HG03060 (cell line): ENCODE measurements around the gene USB1.

Experiments
- ATAC-seq: cut with Tn5 transposase; IDR thresholded peaks from one replicate; pipeline ENCODE4 v1.9.1; 2021; ENCODE audit warnings: low read depth, moderate number of reproducible peaks; ENCODE audit not compliant: unreplicated experiment

The USB1 gene

DNA sequence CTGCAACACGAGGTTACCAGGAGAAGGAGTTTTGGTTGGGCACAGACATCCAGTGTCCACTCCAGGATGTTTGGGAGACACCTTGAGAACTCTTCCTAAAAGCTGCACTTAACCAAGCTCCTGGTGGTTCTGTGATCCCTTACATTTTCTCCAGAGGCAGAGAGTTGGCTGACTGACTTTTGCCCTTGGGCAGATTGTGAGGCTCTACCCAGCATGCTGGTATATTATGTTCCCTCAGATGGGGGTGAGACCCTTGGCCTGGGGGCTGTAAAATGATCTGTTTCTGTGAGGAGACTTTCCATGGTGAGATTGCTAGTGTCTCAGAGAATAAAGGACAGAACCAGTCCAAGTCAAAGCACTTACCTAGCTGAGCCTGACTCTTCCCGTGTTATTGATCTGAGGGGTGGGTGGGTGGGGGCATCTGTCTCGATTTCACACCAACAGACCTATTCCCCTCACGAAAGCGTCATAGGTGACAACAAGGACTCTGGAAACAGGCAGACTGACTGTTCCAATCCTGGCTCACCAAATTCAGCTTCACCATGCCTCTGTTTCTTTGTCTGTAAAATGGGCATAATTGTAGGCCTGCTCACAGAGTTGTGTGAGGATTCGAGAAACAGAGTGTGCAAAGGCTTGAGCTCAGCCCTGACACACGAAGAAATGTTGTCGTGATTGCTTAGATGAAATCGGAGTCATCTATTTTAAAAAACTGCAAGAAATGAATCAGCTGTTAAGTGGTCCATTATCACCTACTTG lies 12.2 kb downstream of the USB1 start:
- ATAC-seq, result no peak

DNA sequence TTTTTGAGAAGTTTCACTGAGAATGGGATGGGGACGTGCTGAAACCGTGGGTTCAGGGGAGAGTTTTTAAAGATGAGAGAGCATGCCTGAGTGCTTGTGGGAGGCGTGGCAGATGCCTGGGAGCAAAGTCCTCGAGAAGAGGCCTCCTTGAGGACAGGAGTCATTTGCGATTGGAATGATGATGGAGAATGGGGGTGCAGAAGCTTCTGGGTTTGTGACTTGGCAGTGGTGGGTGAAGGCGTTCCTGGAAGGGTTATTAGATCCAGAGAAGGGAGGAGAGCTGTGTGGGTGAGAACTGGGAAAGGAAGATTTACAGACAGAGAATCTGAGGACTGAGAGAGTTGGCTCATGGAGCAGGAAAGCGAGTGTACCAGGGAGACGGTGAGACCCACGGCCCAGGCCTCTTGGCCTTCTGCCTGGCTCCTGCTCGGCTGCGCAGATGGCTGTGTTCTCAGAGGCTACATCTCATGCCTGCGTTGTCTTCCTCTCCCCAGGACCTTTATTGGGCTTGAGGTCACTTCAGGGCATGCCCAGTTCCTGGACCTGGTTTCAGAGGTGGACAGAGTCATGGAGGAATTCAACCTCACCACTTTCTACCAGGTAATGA lies 15.7 kb downstream of the USB1 start:
- ATAC-seq, result no peak

GRCh38 chr16:58018803-58019202 lies 17.6 kb downstream of the USB1 start:
- no peak for ATAC-seq

DNA sequence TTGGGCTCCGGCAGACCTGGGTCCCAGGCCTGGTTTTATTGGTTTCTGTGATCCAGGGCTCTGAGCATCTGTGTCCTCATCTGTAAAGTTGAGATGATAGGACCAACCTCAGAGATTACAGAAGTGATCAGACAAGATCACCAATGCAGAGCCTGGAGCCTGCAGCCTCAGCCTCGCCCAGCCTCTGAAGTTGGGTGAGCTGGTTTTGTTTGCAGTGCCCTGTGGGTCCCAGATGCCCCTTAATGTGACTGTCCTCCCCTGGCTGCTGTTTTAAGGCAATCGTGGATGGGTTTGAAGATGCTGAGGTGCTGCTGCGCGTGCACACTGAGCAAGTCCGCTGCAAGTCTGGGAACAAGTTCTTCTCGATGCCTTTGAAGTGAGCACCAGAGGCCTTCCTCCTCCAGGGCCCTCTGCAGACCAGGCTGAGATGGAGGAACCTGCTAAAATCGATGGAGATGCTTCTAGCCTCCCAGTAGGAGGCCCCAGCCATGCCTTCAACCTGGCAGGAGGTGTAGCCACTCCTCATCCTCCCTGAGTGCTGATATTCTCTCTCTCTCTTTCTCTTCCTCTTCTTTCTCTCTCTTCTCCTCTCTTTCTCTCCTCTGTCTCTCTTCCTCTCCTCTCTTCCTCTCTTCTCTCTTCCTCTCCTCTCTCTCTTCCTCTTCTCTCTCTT lies 18.8 kb downstream of the USB1 start:
- no peak for ATAC-seq

GRCh38 chr16:58020628-58021521 lies 19.7 kb downstream of the USB1 start:
- ATAC-seq, result no peak

DNA sequence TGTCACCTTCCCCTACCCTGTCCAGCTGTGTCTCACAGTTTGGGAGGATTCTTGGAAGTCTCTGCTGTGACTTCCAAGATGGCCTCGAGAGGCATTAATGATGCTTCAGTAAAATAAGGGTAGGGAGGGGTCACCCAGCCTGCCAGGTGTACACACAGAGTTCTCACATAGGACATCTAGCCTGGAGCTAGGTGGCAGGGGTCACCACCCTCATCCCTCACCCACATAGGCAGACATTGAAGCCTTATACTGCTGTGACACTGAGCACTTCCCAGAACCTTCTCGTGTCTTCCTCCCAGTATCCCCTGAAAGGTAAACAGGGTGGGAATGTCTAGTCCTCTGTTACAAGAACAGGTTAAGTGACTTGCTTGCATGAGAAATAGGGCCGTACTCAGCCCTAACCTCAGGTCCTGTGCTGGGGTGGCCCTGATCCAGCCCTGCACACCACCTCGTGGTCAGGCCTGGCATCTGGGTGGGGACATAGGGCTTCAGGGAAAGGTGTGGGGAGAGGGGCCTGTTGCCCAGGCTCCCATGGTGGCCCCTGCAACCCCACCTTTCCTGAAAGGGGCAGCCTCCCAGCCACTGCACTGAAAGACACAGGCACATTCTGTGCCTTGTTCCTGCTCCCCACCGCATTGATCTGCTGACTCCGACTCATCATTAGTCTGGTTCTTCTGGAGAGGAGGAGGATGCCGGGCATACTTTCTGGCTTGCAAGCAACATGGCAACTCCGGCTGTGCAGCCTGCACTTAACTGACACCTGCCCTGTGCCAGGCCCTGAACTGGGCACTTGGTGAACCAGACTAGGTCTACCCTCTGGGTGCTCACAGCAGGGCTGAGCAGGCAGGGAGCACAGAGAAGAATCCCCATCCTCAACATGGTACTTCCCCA lies 20.7 kb downstream of the USB1 start:
- ATAC-seq, result no peak

DNA sequence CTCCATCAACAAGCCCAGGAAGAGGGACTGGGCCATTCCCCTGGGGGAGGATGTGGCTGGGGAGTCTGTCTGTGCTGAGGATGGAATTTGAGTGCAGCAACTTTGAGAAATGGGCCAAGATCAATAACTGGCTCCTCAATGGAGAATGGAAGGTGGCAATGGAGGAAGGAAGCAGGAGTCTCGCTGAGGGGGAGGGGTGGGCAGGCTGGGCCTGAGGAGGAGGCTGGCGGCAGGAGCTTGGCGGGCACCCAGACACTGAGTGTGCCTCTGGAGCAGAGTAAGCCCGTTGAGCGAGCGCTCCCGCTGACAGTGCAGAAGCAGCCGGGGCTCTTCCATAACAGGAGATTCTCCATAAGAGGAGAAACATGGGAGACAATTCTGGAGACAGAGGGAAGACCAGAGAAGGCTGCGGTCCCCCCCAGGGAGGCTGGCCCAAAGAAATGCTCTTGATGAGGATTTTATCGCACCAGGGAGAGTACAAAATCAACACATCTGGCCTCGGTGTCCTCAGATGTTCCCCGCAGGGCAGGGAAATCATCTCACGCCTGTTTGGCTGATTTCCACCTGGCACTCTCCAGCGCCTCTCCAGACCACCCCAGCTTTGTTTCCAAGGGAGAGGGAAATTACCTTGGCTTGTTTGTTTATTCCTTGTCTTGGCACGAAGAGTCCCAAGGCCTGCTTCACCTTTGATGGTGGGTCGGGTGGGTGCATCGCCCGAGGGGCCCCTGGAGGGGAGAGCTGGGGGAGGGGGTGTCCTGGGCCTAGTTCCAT lies 21.6 kb downstream of the USB1 start:
- ATAC-seq, result no peak

- ATAC-seq, result no peak
Measured at GRCh38 chr16:58024486-58025350, 23.5 kb downstream of the USB1 start.

DNA sequence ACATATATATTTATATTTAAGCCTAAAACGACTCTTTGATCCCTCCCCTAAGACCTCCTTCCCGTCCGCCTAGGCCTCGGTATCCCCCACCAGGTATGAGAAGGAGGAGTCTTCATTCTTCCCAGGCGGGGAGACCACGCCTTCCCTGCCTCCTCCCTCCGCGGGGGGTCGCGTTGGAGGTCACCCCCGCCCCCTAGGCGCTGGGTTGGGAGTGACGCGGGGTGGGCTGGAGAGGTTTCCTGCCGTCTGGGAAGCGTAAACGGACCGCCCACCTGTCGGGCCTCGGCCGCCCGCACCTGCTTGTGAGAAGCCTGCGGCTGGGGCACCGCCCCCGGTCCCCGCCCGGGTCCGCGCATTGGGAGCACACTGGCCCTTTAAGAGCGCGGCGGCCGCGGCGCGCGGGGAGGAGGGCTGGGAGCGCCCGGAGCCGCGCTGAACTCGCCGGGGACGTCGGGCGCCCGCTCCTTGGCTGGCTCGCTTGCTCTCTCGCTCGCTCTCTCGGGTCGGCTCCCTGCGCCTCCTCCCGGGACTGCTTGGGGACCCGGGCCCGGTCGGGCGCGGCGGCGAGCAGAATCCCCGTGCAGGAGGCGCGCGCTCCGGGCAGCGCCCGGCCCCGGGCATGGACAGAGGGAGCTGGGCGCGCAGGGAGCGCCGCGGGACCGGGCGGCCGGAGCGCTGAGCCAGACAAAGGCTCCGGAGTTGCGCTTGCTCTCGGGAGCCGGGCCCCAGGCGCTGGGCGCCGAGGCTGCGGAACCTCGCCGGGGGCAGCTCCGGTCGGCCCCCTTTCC lies 24.3 kb downstream of the USB1 start, which contains the start of gene MMP15:
TSS of gene MMP15 (plus strand) at position 404 of the 788 bp plus-strand sequence. CDS start 597 bp downstream, outside the sequence.
- no peak for ATAC-seq

GRCh38 chr16:58026139-58026704 lies 25.0 kb downstream of the USB1 start:
- no peak for ATAC-seq

GRCh38 chr16:58026705-58027160 lies 25.5 kb downstream of the USB1 start:
- ATAC-seq, result no peak

- ATAC-seq, result no peak
Measured at GRCh38 chr16:58027161-58027915, 26.1 kb downstream of the USB1 start.

- no peak for ATAC-seq
Measured at GRCh38 chr16:58027916-58028455, 26.8 kb downstream of the USB1 start.

DNA sequence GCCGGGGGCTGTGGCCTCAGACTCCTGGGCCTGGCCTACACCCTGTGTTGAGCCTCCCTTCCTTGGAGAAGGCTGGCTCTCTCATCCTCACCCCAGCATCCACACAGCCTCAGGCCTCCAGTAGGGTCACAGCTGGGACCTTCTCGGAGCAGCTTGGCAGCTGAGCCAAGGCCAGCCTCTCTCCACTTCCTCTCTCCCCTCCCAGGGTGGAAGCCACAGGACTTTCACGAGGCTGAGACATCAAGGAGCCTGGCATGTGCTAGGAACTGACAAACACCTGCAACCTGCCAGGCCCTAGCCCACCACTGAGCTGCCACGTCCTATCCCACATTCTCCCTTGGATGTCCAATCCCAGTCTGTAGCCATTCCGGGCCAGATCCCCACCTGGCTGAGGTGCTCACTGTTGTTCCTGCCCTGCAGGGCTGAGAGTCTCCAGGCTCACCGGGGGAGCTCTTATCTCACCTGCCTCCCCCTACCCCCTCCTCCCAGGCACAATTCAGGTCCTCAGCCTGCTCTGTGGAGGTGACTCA lies 27.4 kb downstream of the USB1 start:
- ATAC-seq, result no peak

DNA sequence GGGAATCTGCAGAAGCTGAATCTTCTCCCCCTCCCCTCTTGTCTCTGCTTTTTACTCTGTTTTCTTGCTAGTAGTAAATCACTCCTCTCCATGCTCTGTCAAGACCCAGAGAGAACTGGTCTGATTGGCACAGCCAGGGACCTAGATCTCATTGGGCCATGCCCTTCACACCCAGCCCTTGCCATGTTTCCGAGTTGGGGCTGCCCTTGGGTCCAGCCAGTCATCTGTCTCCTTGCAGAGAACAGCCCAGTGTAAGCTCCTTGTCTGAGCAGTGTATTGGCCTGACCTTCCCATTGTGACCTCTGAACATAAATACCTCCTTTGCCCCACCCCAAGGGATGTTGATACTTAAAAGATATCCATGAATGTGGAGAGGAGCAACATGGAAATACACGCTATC lies 28.2 kb downstream of the USB1 start:
- ATAC-seq, result no peak
